NCI-H1105 treated with DMSO at 0.1 percent for 48 hours (cell line): ENCODE results near the gene VAV3.

ENCODE experiments used
- DNase-seq: peaks from one replicate; lab custom pipeline; 2025; lab: John Stamatoyannopoulos, UW

VAV3 gene

GRCh38 chr1:107974090-107974489, 9.1 kb upstream of the VAV3 start:
- DNase-seq: no peak

GRCh38 chr1:107972391-107973180, 7.6 kb upstream of the VAV3 start:
- no peak for DNase-seq

GRCh38 chr1:107966550-107966949, 1.6 kb upstream of the VAV3 start:
- no peak for DNase-seq

- peak; percentile 52 for DNase-seq
Measured at GRCh38 chr1:107964336-107965109, 457 bp downstream of the VAV3 start.

- no peak for DNase-seq
Measured at GRCh38 chr1:107963601-107964335, 1.2 kb downstream of the VAV3 start.

- DNase-seq: no peak
Measured at GRCh38 chr1:107963008-107963407, 2.0 kb downstream of the VAV3 start.

- no peak for DNase-seq
Measured at GRCh38 chr1:107954719-107955415, 10.1 kb downstream of the VAV3 start.

- DNase-seq: no peak
Measured at GRCh38 chr1:107954126-107954525, 10.9 kb downstream of the VAV3 start.

- peak; percentile 70 for DNase-seq
Measured at GRCh38 chr1:107953556-107953955, 11.4 kb downstream of the VAV3 start.

- DNase-seq: no peak
Measured at GRCh38 chr1:107952989-107953388, 12.0 kb downstream of the VAV3 start.

- DNase-seq: no peak
Measured at GRCh38 chr1:107950464-107950863, 14.5 kb downstream of the VAV3 start.

- no peak for DNase-seq
Measured at GRCh38 chr1:107949467-107950253, 15.3 kb downstream of the VAV3 start.

- no peak for DNase-seq
Measured at GRCh38 chr1:107946794-107947193, 18.2 kb downstream of the VAV3 start.

GRCh38 chr1:107943694-107944093, 21.3 kb downstream of the VAV3 start:
- DNase-seq: no peak

GRCh38 chr1:107942814-107943213, 22.2 kb downstream of the VAV3 start:
- DNase-seq: no peak

- DNase-seq: no peak
Measured at GRCh38 chr1:107941531-107941930, 23.4 kb downstream of the VAV3 start.

- DNase-seq: no peak
Measured at GRCh38 chr1:107941123-107941522, 23.9 kb downstream of the VAV3 start.

- DNase-seq: no peak
Measured at GRCh38 chr1:107940701-107941100, 24.3 kb downstream of the VAV3 start.

- no peak for DNase-seq
Measured at GRCh38 chr1:107940017-107940577, 24.9 kb downstream of the VAV3 start.

GRCh38 chr1:107939256-107939655, 25.7 kb downstream of the VAV3 start:
- no peak for DNase-seq
